HEK293 (cell line): Measurements from ENCODE around the gene SNCAIP.

ENCODE experiments used
- CTCF ChIA-PET: fragments of 350-600 bp; formaldehyde crosslinking; extraction: SDS; loops from one replicate; lab custom pipeline; 2021; ENCODE audit warnings: antibody characterized with exemption; lab: Yijun Ruan, JAX
- POLR2A ChIA-PET: fragments of 300-600 bp; formaldehyde crosslinking; extraction: SDS; loops from one replicate; lab custom pipeline; 2020; ENCODE audit warnings: antibody characterized with exemption, inconsistent platforms; lab: Yijun Ruan, JAX
- H3K27ac ChIP-seq: fragments of 200-500 bp; sonication (Bioruptor generic); 2 replicates; pipeline ENCODE4 v1.5.1; 2014; ENCODE audit warnings: low read depth, low read length, control low read depth, inconsistent platforms; ENCODE audit errors: extremely low read depth
- H3K36me3 ChIP-seq, 2 experiments: fragments of 200-500 bp in 1 of 2; sonication (Bioruptor generic) in 1 of 2; 1 replicate in 1 of 2; 2 replicates in 1 of 2; pipeline ENCODE4 v1.5.1; 2014 to 2017; ENCODE audit warnings: inconsistent platforms in 2 of 2, low read length in 2 of 2; ENCODE audit not compliant: control insufficient read depth in 2 of 2, insufficient read depth in 1 of 2
- H3K4me1 ChIP-seq: fragments of 200-500 bp; sonication (Bioruptor generic); 2 replicates; pipeline ENCODE4 v1.5.1; 2014; ENCODE audit warnings: mild to moderate bottlenecking, low read length, inconsistent platforms; ENCODE audit not compliant: control insufficient read depth, insufficient read depth
- H3K4me3 ChIP-seq: 2 replicates; pipeline ENCODE4 v1.5.1; 2011; ENCODE audit warnings: low read depth, mild to moderate bottlenecking, control low read depth, low read length, moderate library complexity
- H3K9me3 ChIP-seq: fragments of 200-500 bp; sonication (Bioruptor generic); 2 replicates; pipeline ENCODE4 v1.5.1; 2014; ENCODE audit warnings: low read depth, low read length, inconsistent platforms; ENCODE audit not compliant: control insufficient read depth, insufficient read depth
- GFI1B ChIP-seq: fragments of 450-650 bp; formaldehyde crosslinking; IDR thresholded peaks from 2 replicates; pipeline ENCODE4 v1.5.1; 2016; ENCODE audit warnings: missing biosample characterization, missing genetic modification characterization
- GLIS1 ChIP-seq: fragments of 450-650 bp; formaldehyde crosslinking; IDR thresholded peaks from 2 replicates; pipeline ENCODE4 v1.5.1; 2016; ENCODE audit warnings: missing biosample characterization, missing genetic modification characterization
- HOXA7 ChIP-seq: sonication (generic); formaldehyde crosslinking; IDR thresholded peaks from 2 replicates; pipeline ENCODE4 v1.8.1; 2022; ENCODE audit warnings: missing genetic modification reagents, borderline replicate concordance
- PRDM1 ChIP-seq: fragments of 450-650 bp; formaldehyde crosslinking; IDR thresholded peaks from 2 replicates; pipeline ENCODE4; 2016; ENCODE audit warnings: missing biosample characterization, missing genetic modification characterization
- PRDM10 ChIP-seq: fragments of 450-650 bp; formaldehyde crosslinking; IDR thresholded peaks from 2 replicates; pipeline ENCODE4 v1.5.1; 2016; ENCODE audit warnings: missing biosample characterization, missing genetic modification characterization
- REST ChIP-seq: fragments of 450-650 bp; formaldehyde crosslinking; IDR thresholded peaks from 2 replicates; pipeline ENCODE4 v1.5.1; 2016; ENCODE audit warnings: missing biosample characterization, missing genetic modification characterization
- ZBTB20 ChIP-seq: fragments of 450-650 bp; formaldehyde crosslinking; IDR thresholded peaks from 2 replicates; pipeline ENCODE4 v1.5.1; 2016; ENCODE audit warnings: missing biosample characterization, missing genetic modification characterization
- ZBTB26 ChIP-seq: fragments of 450-650 bp; formaldehyde crosslinking; optimal IDR thresholded peaks from 2 replicates; pipeline ENCODE3; 2016; ENCODE audit warnings: missing biosample characterization, mild to moderate bottlenecking, missing genetic modification characterization
- ZBTB44 ChIP-seq: fragments of 450-650 bp; IDR thresholded peaks from 2 replicates; pipeline ENCODE4 v1.5.1; 2018; ENCODE audit warnings: missing biosample characterization, mild to moderate bottlenecking, missing genetic modification characterization
- ZIC2 ChIP-seq: fragments of 450-650 bp; formaldehyde crosslinking; IDR thresholded peaks from 2 replicates; pipeline ENCODE4 v1.5.1; 2016; ENCODE audit warnings: missing biosample characterization, missing genetic modification characterization
- ZNF121 ChIP-seq: fragments of 450-650 bp; formaldehyde crosslinking; IDR thresholded peaks from 2 replicates; pipeline ENCODE4 v1.5.1; 2016; ENCODE audit warnings: missing biosample characterization, missing genetic modification characterization
- ZNF132 ChIP-seq: fragments of 450-650 bp; formaldehyde crosslinking; IDR thresholded peaks from 2 replicates; pipeline ENCODE4 v1.5.1; 2017; ENCODE audit warnings: missing biosample characterization, missing genetic modification characterization, borderline replicate concordance
- ZNF133 ChIP-seq: fragments of 450-650 bp; formaldehyde crosslinking; IDR thresholded peaks from 2 replicates; pipeline ENCODE4 v1.5.1; 2016; ENCODE audit warnings: missing biosample characterization, missing genetic modification characterization
- ZNF148 ChIP-seq: fragments of 450-650 bp; formaldehyde crosslinking; IDR thresholded peaks from 2 replicates; pipeline ENCODE4 v1.5.0; 2017; ENCODE audit warnings: missing biosample characterization, missing genetic modification characterization, borderline replicate concordance
- ZNF155 ChIP-seq: fragments of 450-650 bp; formaldehyde crosslinking; IDR thresholded peaks from 2 replicates; pipeline ENCODE4 v1.5.1; 2016; ENCODE audit warnings: missing biosample characterization, missing genetic modification characterization
- ZNF292 ChIP-seq: fragments of 450-650 bp; formaldehyde crosslinking; IDR thresholded peaks from 2 replicates; pipeline ENCODE4 v1.5.1; 2016; ENCODE audit warnings: low read depth, missing biosample characterization, missing genetic modification characterization, borderline replicate concordance
- ZNF354C ChIP-seq: fragments of 450-650 bp; formaldehyde crosslinking; IDR thresholded peaks from 2 replicates; pipeline ENCODE4 v1.5.1; 2016; ENCODE audit warnings: missing biosample characterization, missing genetic modification characterization, low read depth, borderline replicate concordance
- ZNF366 ChIP-seq: fragments of 450-650 bp; formaldehyde crosslinking; conservative IDR thresholded peaks from 2 replicates; pipeline ENCODE4 v1.5.1; 2016; ENCODE audit warnings: missing biosample characterization, missing genetic modification characterization
- ZNF555 ChIP-seq: fragments of 450-650 bp; formaldehyde crosslinking; conservative IDR thresholded peaks from 2 replicates; pipeline ENCODE4 v1.5.1; 2017; ENCODE audit warnings: missing biosample characterization, mild to moderate bottlenecking, missing genetic modification characterization, inconsistent platforms
- ZNF791 ChIP-seq: fragments of 450-650 bp; formaldehyde crosslinking; IDR thresholded peaks from 2 replicates; pipeline ENCODE4 v1.5.1; 2016; ENCODE audit warnings: missing biosample characterization, missing genetic modification characterization
- ZSCAN16 ChIP-seq: fragments of 450-650 bp; formaldehyde crosslinking; IDR thresholded peaks from 2 replicates; pipeline ENCODE4 v1.5.1; 2016; ENCODE audit warnings: missing biosample characterization, missing genetic modification characterization
- ZSCAN30 ChIP-seq: fragments of 450-650 bp; IDR thresholded peaks from 2 replicates; pipeline ENCODE4 v1.5.1; 2018; ENCODE audit warnings: missing biosample characterization, mild to moderate bottlenecking, missing genetic modification characterization, moderate library complexity

The SNCAIP gene

DNA sequence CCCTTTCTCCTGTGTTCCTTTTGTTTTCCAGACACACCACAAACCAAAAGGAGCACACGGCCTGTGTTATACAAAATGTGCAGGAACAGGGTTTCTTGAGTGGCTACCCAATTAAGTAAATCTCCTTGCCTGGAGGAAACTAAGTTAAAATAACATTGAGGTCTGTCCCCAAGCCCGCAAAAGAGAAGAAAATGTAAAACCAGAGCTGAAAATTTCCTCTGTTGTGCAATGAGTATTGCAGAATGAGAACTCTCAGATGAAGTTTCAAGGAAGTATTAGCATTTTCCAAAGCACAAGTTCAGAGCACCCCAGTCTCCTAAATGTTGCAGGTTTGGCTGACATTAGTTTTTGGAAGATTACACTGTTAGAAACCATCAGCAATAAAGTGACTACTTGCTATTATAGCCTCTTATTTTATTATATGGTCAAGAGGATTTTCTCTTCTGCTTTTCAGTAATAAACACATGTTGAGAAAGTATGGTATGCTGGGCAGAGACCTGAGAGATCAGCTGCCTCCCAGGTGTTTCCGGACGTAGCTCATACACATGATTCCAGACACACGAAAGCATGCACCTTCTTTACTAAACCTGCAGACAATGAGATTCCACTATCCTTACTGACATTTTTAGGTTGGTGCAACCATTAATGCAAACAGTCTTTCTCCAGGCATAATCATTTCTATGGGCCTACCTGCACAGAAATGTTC is 161.3 kb downstream of the SNCAIP start:
- Histone ChIP-seq H3K9me3 (no peaks in the 10 kb centered on the region), H3K27ac (no peak overlapping the region), H3K4me3 (no peak overlapping the region), H3K4me1 (no peaks in the 10 kb centered on the region), H3K36me3 (no peaks in the 10 kb centered on the region)
- CTCF ChIA-PET = interaction anchor here (0.7 to 1.7 kb wide), 4 partner anchors 14 to 278 kb away, joined by 3 to 5 read pairs (median 3); no protein-coding TSS in a partner anchor
- POLR2A ChIA-PET = no interaction called here
- TF ChIP-seq ZNF292 (tag by site-specific recombination) = no peak
- TF ChIP-seq ZNF133 (tag by site-specific recombination) = no peak
- no peak for TF ChIP-seq ZNF791 (tag by site-specific recombination)
- TF ChIP-seq ZNF354C = no peak
- no peak for TF ChIP-seq ZNF132 (tag by site-specific recombination)
- TF ChIP-seq ZSCAN30 (tag by site-specific recombination) = no peak
- TF ChIP-seq PRDM10 = no peak

- no peaks in the 10 kb centered on the region for H3K36me3 ChIP-seq
- ChIA-PET POLR2A (no interaction called here), CTCF (interaction anchor here (0.6 to 1.7 kb wide), 4 partner anchors 15 to 1044 kb away, joined by 3 to 5 read pairs (median 3); no protein-coding TSS in a partner anchor)
- peaks cover 2% of the 10 kb centered on the region; the same call in 1 of the 2 replicates for H3K4me1 ChIP-seq
- H3K27ac ChIP-seq = no peak overlapping the region
- no peaks in the 10 kb centered on the region for H3K9me3 ChIP-seq
- H3K4me3 ChIP-seq = no peak overlapping the region
- TF ChIP-seq PRDM1 (tag by site-specific recombination) (no peak), ZSCAN16 (tag by site-specific recombination) (no peak), ZNF155 (no peak), GFI1B (no peak), HOXA7 (no peak), ZNF555 (tag by site-specific recombination) (no peak), ZBTB26 (tag by site-specific recombination) (no peak), REST (tag by site-specific recombination) (no peak), ZNF366 (no peak), ZIC2 (no peak), ZBTB44 (tag by site-specific recombination) (no peak), GLIS1 (tag by site-specific recombination) (no peak), ZBTB20 (tag by site-specific recombination) (no peak), ZNF148 (no peak), ZNF121 (tag by site-specific recombination) (no peak), ZNF354C (no peak)
These were observed 161.9 kb downstream of the SNCAIP start for GRCh38 chr5:122473941-122474340.
